C4-2B (cell line): ENCODE results near the gene SLC25A11.
"Not testable (repeated sequence)": the region's sequence is repeated elsewhere in the genome, so short reads cannot be mapped to it uniquely, and the experiment has no call there.

Experiments used
- H3K27ac ChIP-seq: fragments of 450-650 bp; 2 replicates; pipeline ENCODE4 v1.5.1; 2017
- ZFX ChIP-seq: fragments of 450-650 bp; IDR thresholded peaks from 2 replicates; pipeline ENCODE4 v1.6.1; 2017
- TF ChIP-seq, protein P1 (sequence below): fragments of 450-650 bp; conservative IDR thresholded peaks from 2 replicates; pipeline ENCODE4 v1.5.1; 2017; ENCODE audit warnings: mild to moderate bottlenecking

The SLC25A11 gene

DNA sequence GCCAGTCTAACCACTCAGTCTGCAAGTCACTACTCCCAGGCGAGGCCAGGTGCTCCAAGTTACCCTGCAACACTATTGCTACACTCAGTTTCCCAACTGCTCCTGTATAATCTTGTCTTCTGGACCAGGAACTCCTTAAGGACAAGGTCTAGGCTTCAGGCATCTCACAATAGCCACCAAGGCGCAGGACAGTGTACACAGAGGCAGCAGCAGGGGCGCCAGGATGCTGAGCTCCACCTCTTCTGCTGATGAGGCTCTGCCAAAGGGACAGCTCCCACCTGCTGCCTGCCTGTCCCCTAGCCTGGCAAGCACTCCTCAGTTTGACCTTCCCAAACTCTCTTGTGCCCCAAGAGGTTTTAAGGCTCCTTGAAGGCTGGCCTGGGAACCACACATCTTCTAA lies 3.4 kb downstream of the SLC25A11 start:
- TF ChIP-seq, protein P1, sequence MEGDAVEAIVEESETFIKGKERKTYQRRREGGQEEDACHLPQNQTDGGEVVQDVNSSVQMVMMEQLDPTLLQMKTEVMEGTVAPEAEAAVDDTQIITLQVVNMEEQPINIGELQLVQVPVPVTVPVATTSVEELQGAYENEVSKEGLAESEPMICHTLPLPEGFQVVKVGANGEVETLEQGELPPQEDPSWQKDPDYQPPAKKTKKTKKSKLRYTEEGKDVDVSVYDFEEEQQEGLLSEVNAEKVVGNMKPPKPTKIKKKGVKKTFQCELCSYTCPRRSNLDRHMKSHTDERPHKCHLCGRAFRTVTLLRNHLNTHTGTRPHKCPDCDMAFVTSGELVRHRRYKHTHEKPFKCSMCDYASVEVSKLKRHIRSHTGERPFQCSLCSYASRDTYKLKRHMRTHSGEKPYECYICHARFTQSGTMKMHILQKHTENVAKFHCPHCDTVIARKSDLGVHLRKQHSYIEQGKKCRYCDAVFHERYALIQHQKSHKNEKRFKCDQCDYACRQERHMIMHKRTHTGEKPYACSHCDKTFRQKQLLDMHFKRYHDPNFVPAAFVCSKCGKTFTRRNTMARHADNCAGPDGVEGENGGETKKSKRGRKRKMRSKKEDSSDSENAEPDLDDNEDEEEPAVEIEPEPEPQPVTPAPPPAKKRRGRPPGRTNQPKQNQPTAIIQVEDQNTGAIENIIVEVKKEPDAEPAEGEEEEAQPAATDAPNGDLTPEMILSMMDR = no peak
- TF ChIP-seq ZFX = no peak
- no peak overlapping the region for H3K27ac ChIP-seq

DNA sequence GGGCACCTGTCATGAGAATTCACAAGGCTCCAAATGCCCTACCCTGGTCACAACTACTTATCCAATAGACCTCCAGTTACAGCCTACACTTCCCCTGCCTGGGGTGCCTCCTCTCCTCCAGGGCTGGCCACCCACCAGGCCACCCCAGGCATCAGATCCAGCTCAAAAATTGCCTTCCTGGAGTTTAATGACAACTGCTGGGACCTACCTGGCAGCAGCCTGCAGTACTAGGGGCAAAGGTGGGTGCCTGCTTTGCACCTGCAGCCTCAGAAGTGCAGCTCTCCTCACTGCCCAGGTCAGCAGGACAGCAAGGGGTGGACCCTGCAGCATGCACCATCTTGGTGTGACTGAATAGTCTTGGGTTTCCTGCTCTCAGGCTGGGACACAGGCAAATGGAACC lies 4.2 kb downstream of the SLC25A11 start:
- no peak for TF ChIP-seq ZFX
- TF ChIP-seq, protein P1 = no peak
- H3K27ac ChIP-seq = no peak overlapping the region

GRCh38 chr17:4934173-4934979 lies 5.5 kb downstream of the SLC25A11 start:
- TF ChIP-seq ZFX = no peak
- TF ChIP-seq, protein P1 = no peak
- H3K27ac ChIP-seq = no peak overlapping the region

DNA sequence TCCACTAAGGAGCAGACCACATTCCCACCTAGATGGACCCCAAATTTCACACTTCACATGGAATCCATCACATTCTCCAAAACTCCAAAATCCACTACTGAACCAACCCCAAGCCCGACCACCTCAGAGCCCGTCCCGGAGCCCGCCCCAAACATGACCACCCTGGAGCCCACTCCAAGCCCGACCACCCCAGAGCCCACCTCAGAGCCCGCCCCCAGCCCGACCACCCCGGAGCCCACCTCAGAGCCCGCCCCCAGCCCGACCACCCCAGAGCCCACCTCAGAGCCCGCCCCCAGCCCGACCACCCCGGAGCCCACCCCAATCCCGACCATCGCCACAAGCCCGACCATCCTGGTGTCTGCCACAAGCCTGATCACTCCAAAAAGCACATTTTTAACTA lies 6.2 kb downstream of the SLC25A11 start:
- no peak overlapping the region for H3K27ac ChIP-seq
- TF ChIP-seq, protein P1 = no peak
- TF ChIP-seq ZFX = no peak

DNA sequence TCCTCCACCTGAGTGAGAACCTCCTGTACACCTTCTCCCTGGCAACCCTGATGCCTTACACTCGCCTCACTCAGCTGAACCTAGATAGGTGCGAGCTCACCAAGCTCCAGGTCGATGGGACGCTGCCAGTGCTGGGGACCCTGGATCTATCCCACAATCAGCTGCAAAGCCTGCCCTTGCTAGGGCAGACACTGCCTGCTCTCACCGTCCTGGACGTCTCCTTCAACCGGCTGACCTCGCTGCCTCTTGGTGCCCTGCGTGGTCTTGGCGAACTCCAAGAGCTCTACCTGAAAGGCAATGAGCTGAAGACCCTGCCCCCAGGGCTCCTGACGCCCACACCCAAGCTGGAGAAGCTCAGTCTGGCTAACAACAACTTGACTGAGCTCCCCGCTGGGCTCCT lies 7.1 kb downstream of the SLC25A11 start:
- H3K27ac ChIP-seq = no peak overlapping the region
- TF ChIP-seq, protein P1 = no peak
- no peak for TF ChIP-seq ZFX

GRCh38 chr17:4931963-4932362 lies 7.9 kb downstream of the SLC25A11 start, which contains the start of gene GP1BA:
GP1BA (plus strand) TSS chr17:4932277; CDS start chr17:4932605, 328 bp downstream.
- no peak for TF ChIP-seq ZFX
- TF ChIP-seq, protein P1 = no peak
- no peak within 1 kb of the TSS for H3K27ac ChIP-seq

DNA sequence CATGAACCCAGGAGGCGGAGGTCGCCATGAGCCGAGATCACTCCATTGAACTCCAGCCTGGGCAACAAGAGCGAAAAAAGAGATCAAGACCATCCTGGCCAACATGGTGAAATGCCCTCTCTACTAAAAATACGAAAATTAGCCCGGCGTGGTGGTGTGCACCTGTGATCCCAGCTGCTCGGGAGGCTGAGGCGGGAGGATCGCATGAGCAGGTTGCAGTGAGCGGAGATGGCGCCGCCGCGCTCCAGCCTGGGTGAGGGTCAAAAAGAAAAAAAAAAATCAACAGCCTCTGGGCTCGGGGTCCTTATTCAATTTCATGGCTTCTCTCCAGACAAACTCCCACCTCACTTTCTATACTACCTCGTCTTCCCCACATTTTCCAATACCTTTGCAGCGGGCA lies 11.0 kb downstream of the SLC25A11 start:
- TF ChIP-seq, protein P1 = no peak
- no peak for TF ChIP-seq ZFX
- H3K27ac ChIP-seq = no peak overlapping the region

DNA sequence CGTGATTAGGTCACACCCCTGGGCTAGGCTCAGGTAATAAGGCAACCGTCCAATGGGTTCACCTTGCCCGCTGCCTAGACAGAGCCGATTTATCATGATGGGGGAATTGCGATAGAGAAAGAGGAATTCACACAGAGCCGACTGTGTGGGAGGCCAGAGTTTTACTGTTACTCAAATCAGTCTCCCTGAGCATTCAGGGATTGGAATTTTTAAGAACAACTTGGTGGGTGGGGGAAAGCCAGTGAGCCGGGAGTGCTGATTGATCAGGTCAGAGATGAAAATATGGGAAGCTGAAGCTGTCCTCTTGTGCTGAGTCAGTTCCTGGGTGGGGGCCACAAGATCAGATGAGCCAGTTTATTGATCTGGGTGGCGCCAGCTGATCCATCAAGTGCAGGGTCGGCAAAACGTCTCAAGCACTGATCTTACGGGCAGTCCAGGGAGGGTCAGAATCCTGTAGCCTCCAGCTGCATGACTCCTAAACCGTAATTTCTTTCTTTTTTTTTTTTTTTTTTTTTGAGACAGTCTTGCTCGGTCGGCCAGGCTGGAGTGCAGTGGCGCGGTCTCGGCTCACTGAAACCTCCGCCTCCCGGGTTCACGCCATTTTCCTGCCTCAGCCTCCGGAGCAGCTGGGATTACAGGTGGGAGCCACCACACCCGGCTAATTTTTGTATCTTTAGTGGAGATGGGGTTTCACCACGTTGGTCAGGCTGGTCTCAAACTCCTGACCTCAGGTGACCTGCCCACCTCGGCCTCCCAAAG lies 13.1 kb downstream of the SLC25A11 start:
- not testable (repeated sequence) for H3K27ac ChIP-seq
